ENCODE data around the gene KDM6B. TPM values are rescaled to one million over a fixed set of nuclear protein-coding genes. Genes with fewer than 3 reads are reported as not detected.

Gene KDM6B
- total and polyA plus RNA-seq, 9 of the 15 experiments (the other 6 are each of a cell fraction or from before 2014, with no cell fraction given): 0.01 to 22.9 (median 2.2) TPM

GRCh38 chr17:7803981-7804380 lies 30.0 kb upstream of the KDM6B start:
- Histone ChIP-seq H4K20me1 (replicated peaks; ENCODE audit: control insufficient read depth, insufficient read depth, low read length) (no peaks in the 10 kb centered on the region), H3K27me3 (ENCODE audit: control insufficient read depth in 2 of 2, insufficient read depth in 2 of 2, low read length in 2 of 2) (peaks cover 11 to 57% of the 10 kb centered on the region in 2 experiments; a peak in 4 of 5 replicates), H3K4me3 (no peak overlapping the region), H3K9me1 (ENCODE audit: control insufficient read depth, insufficient read depth, low read length) (no peaks in the 10 kb centered on the region), H3K4me1 (replicated peaks in 1 of 2; ENCODE audit: control insufficient read depth in 2 of 2, insufficient read depth in 2 of 2, low read length in 2 of 2) (no peaks in the 10 kb centered on the region; a peak in 1 of 5 replicates), H3K4me2 (ENCODE audit: insufficient read depth, low read length) (no peak overlapping the region), H3K9me3 (replicated peaks; ENCODE audit: control insufficient read depth, insufficient read depth, low read depth, low read length) (no peaks in the 10 kb centered on the region), H2AFZ (ENCODE audit: low read depth, low read length) (no peak overlapping the region), H3K79me2 (ENCODE audit: control insufficient read depth, insufficient read depth, low read length) (no peaks in the 10 kb centered on the region), H3K27ac (ENCODE audit: extremely low read depth, low read depth, low read length) (no peak overlapping the region), H3K9ac (ENCODE audit: insufficient read depth in 1 of 2, low read depth in 2 of 2, low read length in 2 of 2) (no peak overlapping the region), H3K36me3 (ENCODE audit: control insufficient read depth, insufficient read depth, low read length) (no peaks in the 10 kb centered on the region)
- POLR2A ChIA-PET: interaction anchor here (1.0 kb wide), 1 partner anchor 53 kb away, joined by 4 read pairs; the partner anchor contains the start of gene NAA38
- intact Hi-C loops (cut with micrococcal nuclease): no loop called here
- in situ Hi-C loops (cut with MboI): no loop called here
- WGBS (ENCODE audit: insufficient coverage, low coverage, missing lambda C conversion rate): under 1% methylated on average over 13 of the region's 13 CpGs
- TF ChIP-seq ZNF57 (CRISPR knock-in tag; IDR thresholded peaks at IDR 0.05) (no peak), SNRNP70 (optimal IDR thresholded peaks at IDR 0.05; ENCODE audit: low read depth, low read length) (no peak), ATF7 (IDR thresholded peaks at IDR 0.05) (no peak), NRF1 (conservative IDR thresholded peaks at IDR 0.05 in 1 of 2, IDR thresholded peaks at IDR 0.05 in 1 of 2) (no peak), ZNF165 (CRISPR knock-in tag; IDR thresholded peaks at IDR 0.05; ENCODE audit: borderline replicate concordance) (no peak), ZNF24 (IDR thresholded peaks at IDR 0.05) (no peak), TCF7L2 (IDR thresholded peaks at IDR 0.05; ENCODE audit: low read depth, low read length) (no peak), ZBTB12 (CRISPR knock-in tag; IDR thresholded peaks at IDR 0.05) (no peak), BCL6 (CRISPR knock-in tag; IDR thresholded peaks at IDR 0.05) (no peak), ZNF398 (CRISPR knock-in tag; IDR thresholded peaks at IDR 0.05) (no peak), PHB (CRISPR knock-in tag; IDR thresholded peaks at IDR 0.05) (no peak), ZNF408 (CRISPR knock-in tag; IDR thresholded peaks at IDR 0.05; ENCODE audit: low read depth) (no peak), USF2 (CRISPR knock-in tag; IDR thresholded peaks at IDR 0.05) (no peak)
- ATAC-seq: no peak
- DNase-seq (ENCODE audit: extremely low read depth in 1 of 4, low spot score in 3 of 4): no peak
- BruUV-seq (replicated peaks): no TSS peak
- CTCF ChIA-PET (ENCODE audit: low intra/inter-chr PET ratio): no interaction called here
- FAIRE-seq: no peak

Measured in K562 (cell line).